Head of caudate nucleus (tissue), 42 donors: Measurements from ENCODE around the gene MAP4K2.

Experiments
- DNase-seq, 42 donors: peaks; one replicate each; pipeline versions ENCODE4 v3.0.0 to v3.0.0-alpha.2; 2020 to 2021; ENCODE audit warnings: mixed read lengths in 7 of 42
- intact Hi-C: fragments of 100-400 bp; cut with DNase I; formaldehyde crosslinking; loops from one replicate; pipeline ENCODE4 v1.15.0; 2022

The MAP4K2 gene

GRCh38 chr11:64799623-64800302, 3.3 kb downstream of the MAP4K2 start:
- intact Hi-C loops, result loop anchor here (10.0 kb wide), 1 partner anchor 325 kb away; the partner anchor contains the start of genes FAU and MRPL49
- DNase-seq, result no peak

GRCh38 chr11:64799256-64799622, 3.8 kb downstream of the MAP4K2 start:
- intact Hi-C loops, result no loop called here
- DNase-seq, result no peak

GRCh38 chr11:64796757-64797541, 6.1 kb downstream of the MAP4K2 start:
- peak in 1 of 42 donors; percentile 18 for DNase-seq
- intact Hi-C loops, result no loop called here

- peak in 1 of 42 donors; percentile 26 for DNase-seq
- intact Hi-C loops, result no loop called here
Observed at GRCh38 chr11:64796047-64796756, 6.8 kb downstream of the MAP4K2 start.

- peak in 1 of 42 donors; percentile 24 for DNase-seq
Observed at GRCh38 chr11:64794526-64794925, 8.5 kb downstream of the MAP4K2 start.

GRCh38 chr11:64793271-64794160, 9.5 kb downstream of the MAP4K2 start:
- intact Hi-C loops, result no loop called here
- no peak for DNase-seq

More at GRCh38 chr11:64794526-64794925, 8.5 kb downstream of the MAP4K2 start:
- intact Hi-C loops, result no loop called here

GRCh38 chr11:64792482-64792881, 10.5 kb downstream of the MAP4K2 start:
- no peak for DNase-seq
- intact Hi-C loops, result no loop called here

GRCh38 chr11:64791781-64792291, 11.2 kb downstream of the MAP4K2 start:
- DNase-seq, result peak in 2 of 42 donors; percentile 1 to 19
- intact Hi-C loops, result no loop called here

GRCh38 chr11:64790205-64791095, 12.6 kb downstream of the MAP4K2 start:
- peak in 2 of 42 donors; percentile 11 to 29 for DNase-seq
- intact Hi-C loops, result no loop called here

GRCh38 chr11:64789331-64790204, 13.4 kb downstream of the MAP4K2 start:
- DNase-seq, result peak in 3 of 42 donors; percentile 9 to 27 (median 13)
- intact Hi-C loops, result no loop called here

- intact Hi-C loops, result no loop called here
- peak in 4 of 42 donors; percentile 0 to 34 (median 12) for DNase-seq
Observed at GRCh38 chr11:64788321-64789215, 14.4 kb downstream of the MAP4K2 start.

- intact Hi-C loops, result no loop called here
- DNase-seq, result peak in 40 of 42 donors; percentile 32 to 84 (median 64)
Observed at GRCh38 chr11:64787526-64788320, 15.3 kb downstream of the MAP4K2 start.

- DNase-seq, result peak in 5 of 42 donors; percentile 0 to 15 (median 7)
Observed at GRCh38 chr11:64786308-64786707, 16.7 kb downstream of the MAP4K2 start.

GRCh38 chr11:64784813-64785581, 18.0 kb downstream of the MAP4K2 start:
- intact Hi-C loops, result no loop called here
- DNase-seq, result peak in 2 of 42 donors; percentile 6 to 19

More at GRCh38 chr11:64786308-64786707, 16.7 kb downstream of the MAP4K2 start:
- intact Hi-C loops, result no loop called here
